Measurements from ENCODE around the gene BMERB1. TPM values are rescaled to one million over a fixed set of nuclear protein-coding genes. Genes with fewer than 3 reads are reported as not detected.

BMERB1 gene
- total RNA-seq, 2 experiments from 2014 or later = 0.85 to 0.98 TPM

GRCh38 chr16:15597135-15597534 lies 162.7 kb downstream of the BMERB1 start:
- no peak overlapping the region for H3K4me3 Mint-ChIP-seq
- H3K9me3 Mint-ChIP-seq = no peaks in the 10 kb centered on the region
- Histone ChIP-seq H3K4me1 (ENCODE audit: insufficient read depth, low read length) (peaks cover 6% of the 10 kb centered on the region), H3K27ac (ENCODE audit: low read depth in 1 of 2, low read length in 2 of 2) (no peak overlapping the region), H3K36me3 (ENCODE audit: insufficient read depth, low read length) (peaks cover 82% of the 10 kb centered on the region), H3K4me3 (ENCODE audit: low read length) (no peak overlapping the region), H3K27me3 (ENCODE audit: control insufficient read depth in 1 of 2, insufficient read depth in 2 of 2, low read length in 2 of 2) (no peaks in the 10 kb centered on the region), H3K9me3 (ENCODE audit: control insufficient read depth in 1 of 2, insufficient read depth in 1 of 2, low read length in 2 of 2) (no peaks in the 10 kb centered on the region)
- ChIA-PET CTCF (interaction anchor here (0.7 kb wide), 1 partner anchor 50 kb away, joined by 3 read pairs; no protein-coding TSS in a partner anchor), POLR2A (interaction anchor here (0.6 to 2.4 kb wide), 2 partner anchors 9 to 45 kb away, joined by 3 to 9 read pairs; partner anchors contain the start of gene MARF1)
- TF ChIP-seq, protein P1, sequence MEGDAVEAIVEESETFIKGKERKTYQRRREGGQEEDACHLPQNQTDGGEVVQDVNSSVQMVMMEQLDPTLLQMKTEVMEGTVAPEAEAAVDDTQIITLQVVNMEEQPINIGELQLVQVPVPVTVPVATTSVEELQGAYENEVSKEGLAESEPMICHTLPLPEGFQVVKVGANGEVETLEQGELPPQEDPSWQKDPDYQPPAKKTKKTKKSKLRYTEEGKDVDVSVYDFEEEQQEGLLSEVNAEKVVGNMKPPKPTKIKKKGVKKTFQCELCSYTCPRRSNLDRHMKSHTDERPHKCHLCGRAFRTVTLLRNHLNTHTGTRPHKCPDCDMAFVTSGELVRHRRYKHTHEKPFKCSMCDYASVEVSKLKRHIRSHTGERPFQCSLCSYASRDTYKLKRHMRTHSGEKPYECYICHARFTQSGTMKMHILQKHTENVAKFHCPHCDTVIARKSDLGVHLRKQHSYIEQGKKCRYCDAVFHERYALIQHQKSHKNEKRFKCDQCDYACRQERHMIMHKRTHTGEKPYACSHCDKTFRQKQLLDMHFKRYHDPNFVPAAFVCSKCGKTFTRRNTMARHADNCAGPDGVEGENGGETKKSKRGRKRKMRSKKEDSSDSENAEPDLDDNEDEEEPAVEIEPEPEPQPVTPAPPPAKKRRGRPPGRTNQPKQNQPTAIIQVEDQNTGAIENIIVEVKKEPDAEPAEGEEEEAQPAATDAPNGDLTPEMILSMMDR (IDR thresholded peaks at IDR 0.05) = no peak
- no peak overlapping the region for H3K27ac Mint-ChIP-seq
- DNase-seq (no peak), ATAC-seq (ENCODE audit: poor library complexity) (no peak)
- H3K36me3 Mint-ChIP-seq (ENCODE audit: low read depth) = peaks cover 85% of the 10 kb centered on the region
- intact Hi-C loops (cut with DNase I, micrococcal nuclease) = loop anchor here in 1 of 2 experiments (5.0 to 10.0 kb wide), 2 partner anchors 35 to 172 kb away; no protein-coding TSS in a partner anchor
- no peaks in the 10 kb centered on the region for H3K27me3 Mint-ChIP-seq
- H3K4me1 Mint-ChIP-seq (ENCODE audit: low read depth) = peaks cover 11% of the 10 kb centered on the region

GRCh38 chr16:15597822-15598647 lies 163.6 kb downstream of the BMERB1 start:
- Histone ChIP-seq H3K9me3 (ENCODE audit: control insufficient read depth in 1 of 2, insufficient read depth in 1 of 2, low read length in 2 of 2) (no peaks in the 10 kb centered on the region), H3K4me3 (ENCODE audit: low read length) (no peak overlapping the region), H3K36me3 (ENCODE audit: insufficient read depth, low read length) (peaks cover 90% of the 10 kb centered on the region), H3K27me3 (ENCODE audit: control insufficient read depth in 1 of 2, insufficient read depth in 2 of 2, low read length in 2 of 2) (no peaks in the 10 kb centered on the region), H3K27ac (ENCODE audit: low read depth in 1 of 2, low read length in 2 of 2) (no peak overlapping the region), H3K4me1 (ENCODE audit: insufficient read depth, low read length) (no peaks in the 10 kb centered on the region)
- ChIA-PET CTCF (no interaction called here), POLR2A (interaction anchor here (2.4 kb wide), 1 partner anchor 45 kb away, joined by 9 read pairs; the partner anchor contains the start of gene MARF1)
- no peak for ATAC-seq (ENCODE audit: poor library complexity)
- H3K4me1 Mint-ChIP-seq (ENCODE audit: low read depth) = peaks cover 11% of the 10 kb centered on the region
- H3K4me3 Mint-ChIP-seq = no peak overlapping the region
- no peaks in the 10 kb centered on the region for H3K27me3 Mint-ChIP-seq
- no peaks in the 10 kb centered on the region for H3K9me3 Mint-ChIP-seq
- no peak for DNase-seq
- TF ChIP-seq, protein P1 (IDR thresholded peaks at IDR 0.05) = no peak
- intact Hi-C loops (cut with DNase I, micrococcal nuclease) = loop anchor here in 1 of 2 experiments (5.0 to 10.0 kb wide), 2 partner anchors 34 to 173 kb away; no protein-coding TSS in a partner anchor
- no peak overlapping the region for H3K27ac Mint-ChIP-seq
- peaks cover 94% of the 10 kb centered on the region for H3K36me3 Mint-ChIP-seq (ENCODE audit: low read depth)

DNA sequence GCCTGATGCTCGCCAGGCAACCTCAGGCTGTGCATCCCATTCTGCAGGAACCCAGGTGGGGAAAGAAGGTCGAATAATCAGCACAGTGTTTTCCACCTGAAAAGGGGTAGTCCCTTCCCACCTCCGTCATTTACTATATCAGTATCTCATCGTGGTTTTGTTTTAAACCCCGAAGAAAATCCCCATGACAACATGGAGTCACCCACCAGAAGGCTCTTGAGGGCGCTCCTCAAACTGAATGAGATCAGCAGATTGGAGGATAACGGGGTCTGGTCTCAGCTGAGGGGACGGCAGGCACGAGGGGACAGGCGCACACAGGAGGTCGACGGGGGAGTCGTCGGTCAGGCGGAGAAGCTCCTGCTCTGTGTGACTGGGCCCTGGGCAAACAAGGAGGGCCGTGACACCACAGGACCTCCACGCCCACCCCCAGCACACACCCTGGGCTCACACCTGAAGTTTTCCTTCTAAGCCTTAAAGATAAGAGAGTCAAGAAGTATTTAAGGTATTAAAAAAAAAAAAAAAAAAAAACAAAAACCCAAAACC lies 164.3 kb downstream of the BMERB1 start:
- CTCF ChIA-PET = no interaction called here
- peaks cover 97% of the 10 kb centered on the region for H3K36me3 Mint-ChIP-seq (ENCODE audit: low read depth)

More for the DNA sequence above, 164.3 kb downstream of the BMERB1 start:
- no peaks in the 10 kb centered on the region for H3K4me1 ChIP-seq (ENCODE audit: insufficient read depth, low read length)
- H3K9me3 ChIP-seq (ENCODE audit: control insufficient read depth in 1 of 2, insufficient read depth in 1 of 2, low read length in 2 of 2) = no peaks in the 10 kb centered on the region
- Mint-ChIP-seq H3K27ac (no peak overlapping the region), H3K4me3 (no peak overlapping the region), H3K9me3 (no peaks in the 10 kb centered on the region), H3K4me1 (ENCODE audit: low read depth) (peaks cover 11% of the 10 kb centered on the region), H3K27me3 (no peaks in the 10 kb centered on the region)
- TF ChIP-seq, protein P1 (IDR thresholded peaks at IDR 0.05) = no peak
- H3K4me3 ChIP-seq (ENCODE audit: low read length) = no peak overlapping the region
- H3K27ac ChIP-seq (ENCODE audit: low read depth in 1 of 2, low read length in 2 of 2) = no peak overlapping the region
- peaks cover 97% of the 10 kb centered on the region for H3K36me3 ChIP-seq (ENCODE audit: insufficient read depth, low read length)
- H3K27me3 ChIP-seq (ENCODE audit: control insufficient read depth in 1 of 2, insufficient read depth in 2 of 2, low read length in 2 of 2) = no peaks in the 10 kb centered on the region
- intact Hi-C loops (cut with DNase I, micrococcal nuclease) = loop anchor here in 1 of 2 experiments (5.0 to 10.0 kb wide), 2 partner anchors 34 to 174 kb away; no protein-coding TSS in a partner anchor
- DNase-seq = no peak
- no peak for ATAC-seq (ENCODE audit: poor library complexity)
- POLR2A ChIA-PET = interaction anchor here (2.4 kb wide), 1 partner anchor 44 kb away, joined by 9 read pairs; the partner anchor contains the start of gene MARF1
